Tibial artery (tissue), 4 donors: ENCODE data around the gene CREB1.

Experiments used
- DNase-seq, 2 donors: peaks; one replicate each; pipeline ENCODE4 v3.0.0-alpha.2; 2019
- H3K27ac ChIP-seq, 2 donors: fragments of 200-600 bp; sonication (generic) in 1 of 2; 1 replicate in 1 of 2; 2 replicates in 1 of 2; pipeline ENCODE4 v1.5.1; 2018 to 2019; ENCODE audit warnings: mild to moderate bottlenecking in 1 of 2
- H3K27me3 ChIP-seq, 2 donors: fragments of 200-600 bp; sonication (generic) in 1 of 2; one replicate each; pipeline versions ENCODE4 v1.5.1 to v1.6.0; 2016 to 2019
- H3K36me3 ChIP-seq, 3 donors: fragments of 200-600 bp; sonication (generic) in 2 of 3; one replicate each; pipeline ENCODE4 v1.5.1; 2016 to 2019; ENCODE audit warnings: mild to moderate bottlenecking in 2 of 3
- H3K4me1 ChIP-seq, 4 donors: fragments of 200-600 bp; sonication (generic) in 2 of 4; 1 replicate in 3 of 4; 2 replicates in 1 of 4; pipeline ENCODE4 v1.5.1; 2016 to 2019
- H3K4me3 ChIP-seq, 2 donors: fragments of 200-600 bp; sonication (generic) in 1 of 2; 1 replicate in 1 of 2; 2 replicates in 1 of 2; pipeline ENCODE4 v1.5.1; 2018 to 2019; ENCODE audit warnings: mild to moderate bottlenecking in 2 of 2
- H3K9me3 ChIP-seq, 3 donors: fragments of 200-600 bp; sonication (generic) in 1 of 3; one replicate each; pipeline ENCODE4 v1.5.1; 2016 to 2019
- CTCF ChIP-seq, 2 experiments: fragments of 200-600 bp in 1 of 2; fragments of 450-650 bp in 1 of 2; IDR thresholded peaks; one replicate each; pipeline ENCODE4 v1.5.1; 2017 to 2019; ENCODE audit warnings: antibody characterized with exemption in 2 of 2, mild to moderate bottlenecking in 1 of 2, moderate library complexity in 1 of 2
- intact Hi-C: fragments of 100-400 bp; cut with DNase I; formaldehyde crosslinking; loops from one replicate; pipeline ENCODE4 v1.15.0; 2023; ENCODE audit warnings: low total_unique reads

CREB1 gene

DNA sequence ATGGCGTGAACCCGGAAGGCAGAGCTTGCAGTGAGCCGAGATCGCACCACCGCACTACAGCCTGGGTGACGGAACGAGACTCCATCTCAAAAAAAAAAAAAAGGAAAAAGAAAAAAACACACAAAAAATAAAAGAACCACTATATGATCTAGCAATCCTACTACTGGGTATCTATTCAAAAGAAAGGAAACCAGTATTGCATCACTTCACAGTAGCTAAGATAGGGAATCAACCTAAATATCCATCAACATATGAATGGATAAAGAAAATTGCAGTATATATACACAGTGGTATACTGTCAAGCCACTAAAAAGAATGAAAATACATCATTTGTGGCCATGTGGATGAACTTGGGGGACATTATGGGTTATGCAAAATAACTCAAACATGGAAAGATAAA is 57.5 kb downstream of the CREB1 start:
- Histone ChIP-seq H3K4me1 (no peaks in the 10 kb centered on the region), H3K36me3 (peaks cover 26 to 52% (median 43%) of the 10 kb centered on the region in 3 donors), H3K4me3 (no peak overlapping the region), H3K27me3 (no peaks in the 10 kb centered on the region), H3K27ac (no peak overlapping the region), H3K9me3 (peaks cover 0 to 4% (median 0%) of the 10 kb centered on the region in 3 donors)
- intact Hi-C loops: no loop called here
- no peak for TF ChIP-seq CTCF (IDR thresholded peaks at IDR 0.05)
- no peak for DNase-seq

DNA sequence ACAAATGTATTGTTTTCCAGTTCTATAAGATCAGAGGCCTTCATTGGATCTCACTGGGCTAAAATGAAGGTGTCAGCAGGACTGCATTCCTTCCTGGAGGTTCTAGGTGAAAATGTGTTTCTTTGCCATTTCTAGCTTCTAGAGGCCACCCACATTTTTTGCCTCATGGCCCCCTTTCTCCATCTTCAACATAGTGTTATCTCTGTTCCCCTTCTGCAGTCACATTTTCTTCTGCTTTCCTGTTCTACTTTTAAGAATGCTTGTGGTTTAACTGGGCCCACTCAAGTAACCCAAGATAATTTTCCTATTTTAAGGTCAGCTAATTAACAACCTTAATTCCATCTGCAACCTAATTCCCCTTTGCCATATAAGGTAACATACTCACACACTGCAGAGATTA is 59.4 kb downstream of the CREB1 start:
- H3K27me3 ChIP-seq: no peaks in the 10 kb centered on the region
- H3K36me3 ChIP-seq: peaks cover 42 to 52% (median 52%) of the 10 kb centered on the region in 3 donors
- peaks cover 0 to 5% (median 0%) of the 10 kb centered on the region in 3 donors for H3K9me3 ChIP-seq
- no peak for DNase-seq
- no peak for TF ChIP-seq CTCF (IDR thresholded peaks at IDR 0.05)
- intact Hi-C loops: no loop called here
- no peak overlapping the region for H3K27ac ChIP-seq
- H3K4me3 ChIP-seq: no peak overlapping the region
- no peaks in the 10 kb centered on the region for H3K4me1 ChIP-seq

DNA sequence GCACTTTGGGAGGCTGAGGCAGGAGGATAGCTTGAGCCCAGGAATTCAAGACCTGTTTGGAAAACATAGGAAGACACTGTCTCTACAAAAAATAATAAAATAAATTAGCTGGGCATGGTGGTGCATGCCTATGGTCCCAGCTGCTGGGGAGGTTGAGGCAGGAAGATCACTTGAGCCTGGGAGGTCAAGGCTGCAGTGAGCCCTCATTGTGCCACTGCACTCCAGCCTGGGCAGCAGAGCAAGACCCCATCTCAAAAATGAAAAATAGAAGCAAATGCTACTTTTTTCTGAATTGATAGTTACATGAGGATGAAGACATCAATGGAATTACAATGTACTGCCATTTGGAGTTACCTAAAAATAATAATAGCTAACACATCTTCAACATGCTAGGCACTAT is 63.5 kb downstream of the CREB1 start:
- peaks cover 42 to 66% (median 54%) of the 10 kb centered on the region in 3 donors for H3K36me3 ChIP-seq
- no peak for DNase-seq
- H3K4me1 ChIP-seq: no peaks in the 10 kb centered on the region
- no peaks in the 10 kb centered on the region for H3K27me3 ChIP-seq
- intact Hi-C loops: no loop called here
- peaks cover 0 to 5% (median 0%) of the 10 kb centered on the region in 3 donors for H3K9me3 ChIP-seq
- no peak for TF ChIP-seq CTCF (IDR thresholded peaks at IDR 0.05)
- H3K27ac ChIP-seq: no peak overlapping the region
- H3K4me3 ChIP-seq: no peak overlapping the region

DNA sequence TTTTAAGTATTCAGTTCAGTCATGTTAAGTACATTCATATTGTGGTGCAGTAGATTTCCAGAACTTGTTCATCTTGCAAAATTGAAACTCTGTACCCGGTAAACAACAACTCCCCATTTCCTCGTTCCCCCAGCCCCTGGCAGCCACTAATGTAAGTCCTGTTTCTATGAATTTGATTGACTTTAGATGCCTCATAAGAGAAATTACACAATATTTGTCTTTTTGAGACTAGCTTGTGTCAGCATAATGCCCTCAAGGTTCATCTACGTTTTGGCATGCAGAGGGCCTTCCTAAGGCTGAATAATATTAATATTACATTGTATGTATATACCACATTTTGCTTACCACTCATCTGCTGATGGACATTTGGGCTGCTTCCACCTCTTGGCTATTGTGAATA is 64.5 kb downstream of the CREB1 start:
- peaks cover 42 to 60% (median 48%) of the 10 kb centered on the region in 3 donors for H3K36me3 ChIP-seq
- no peaks in the 10 kb centered on the region for H3K27me3 ChIP-seq
- H3K9me3 ChIP-seq: peaks cover 0 to 5% (median 0%) of the 10 kb centered on the region in 3 donors
- H3K4me1 ChIP-seq: no peaks in the 10 kb centered on the region
- intact Hi-C loops: no loop called here
- H3K4me3 ChIP-seq: no peak overlapping the region
- no peak for DNase-seq
- TF ChIP-seq CTCF (IDR thresholded peaks at IDR 0.05): no peak
- no peak overlapping the region for H3K27ac ChIP-seq

- no peak for TF ChIP-seq CTCF (IDR thresholded peaks at IDR 0.05)
- DNase-seq: no peak
- Histone ChIP-seq H3K27me3 (no peaks in the 10 kb centered on the region), H3K9me3 (peaks cover 0 to 5% (median 0%) of the 10 kb centered on the region in 3 donors), H3K4me3 (no peak overlapping the region), H3K36me3 (peaks cover 42 to 59% (median 43%) of the 10 kb centered on the region in 3 donors), H3K4me1 (no peaks in the 10 kb centered on the region), H3K27ac (no peak overlapping the region)
- intact Hi-C loops: no loop called here
These were observed 65.0 kb downstream of the CREB1 start for GRCh38 chr2:207594731-207595130.

GRCh38 chr2:207599636-207600035 is 69.9 kb downstream of the CREB1 start:
- Histone ChIP-seq H3K4me3 (no peak overlapping the region), H3K27me3 (no peaks in the 10 kb centered on the region), H3K4me1 (no peaks in the 10 kb centered on the region), H3K27ac (no peak overlapping the region), H3K36me3 (peaks cover 8 to 21% (median 13%) of the 10 kb centered on the region in 3 donors), H3K9me3 (no peaks in the 10 kb centered on the region)
- intact Hi-C loops: no loop called here
- no peak for TF ChIP-seq CTCF (IDR thresholded peaks at IDR 0.05)
- no peak for DNase-seq
